ENCODE results near the gene SMC1A. TPM values are rescaled to one million over a fixed set of nuclear protein-coding genes. Genes with fewer than 3 reads are reported as not detected.
"Not testable (repeated sequence)": the region's sequence is repeated elsewhere in the genome, so short reads cannot be mapped to it uniquely, and the experiment has no call there.

Gene SMC1A
- total RNA-seq, 2 donors from 2014 or later: 43.4 to 47.6 TPM

DNA sequence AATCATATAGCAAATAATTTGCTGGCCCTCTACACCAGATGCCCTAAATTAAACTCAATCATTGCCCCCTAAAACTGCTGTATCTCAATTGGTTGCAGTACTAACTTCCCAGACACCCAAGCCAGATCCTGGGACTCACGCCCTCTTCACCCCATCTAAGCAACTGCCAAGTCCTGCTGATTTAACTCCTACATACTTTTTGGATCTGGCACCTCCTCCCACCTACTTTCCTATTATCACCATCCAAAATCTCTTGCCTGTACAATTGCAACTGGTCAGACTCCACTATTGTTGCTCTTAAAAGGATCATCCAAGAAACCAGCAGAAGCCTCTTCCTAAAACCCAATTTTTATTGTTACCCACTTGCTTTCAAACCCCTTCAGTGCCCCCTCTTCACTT, 16.4 kb upstream of the SMC1A start:
- Mint-ChIP-seq H3K36me3 (ENCODE audit: low read depth) (no peaks in the 10 kb centered on the region), H3K27me3 (peaks cover 5% of the 10 kb centered on the region), H3K4me3 (no peak overlapping the region), H3K27ac (peak overlapping the region; percentile 53), H3K4me1 (peaks cover 8% of the 10 kb centered on the region)
- no peak for DNase-seq
- no peak for ATAC-seq
- H3K9me3 ChIP-seq (ENCODE audit: control insufficient read depth, low read length, poor library complexity, severe bottlenecking): no peaks in the 10 kb centered on the region

GRCh38 chrX:53438174-53438831, 15.8 kb upstream of the SMC1A start:
- no peak for DNase-seq
- peaks cover 8% of the 10 kb centered on the region for H3K4me1 Mint-ChIP-seq
- H3K27me3 Mint-ChIP-seq: peaks cover 5% of the 10 kb centered on the region
- no peaks in the 10 kb centered on the region for H3K36me3 Mint-ChIP-seq (ENCODE audit: low read depth)
- H3K27ac Mint-ChIP-seq: peak overlapping the region; percentile 53
- H3K9me3 ChIP-seq (ENCODE audit: control insufficient read depth, low read length, poor library complexity, severe bottlenecking): no peaks in the 10 kb centered on the region
- H3K4me3 Mint-ChIP-seq: no peak overlapping the region
- no peak for ATAC-seq

GRCh38 chrX:53437206-53437605, 14.8 kb upstream of the SMC1A start:
- DNase-seq: no peak
- ATAC-seq: no peak
- H3K4me1 Mint-ChIP-seq: peaks cover 8% of the 10 kb centered on the region
- no peak overlapping the region for H3K4me3 Mint-ChIP-seq
- H3K36me3 Mint-ChIP-seq (ENCODE audit: low read depth): no peaks in the 10 kb centered on the region
- no peaks in the 10 kb centered on the region for H3K9me3 ChIP-seq (ENCODE audit: control insufficient read depth, low read length, poor library complexity, severe bottlenecking)
- H3K27ac Mint-ChIP-seq: no peak overlapping the region
- H3K27me3 Mint-ChIP-seq: peaks cover 5% of the 10 kb centered on the region

DNA sequence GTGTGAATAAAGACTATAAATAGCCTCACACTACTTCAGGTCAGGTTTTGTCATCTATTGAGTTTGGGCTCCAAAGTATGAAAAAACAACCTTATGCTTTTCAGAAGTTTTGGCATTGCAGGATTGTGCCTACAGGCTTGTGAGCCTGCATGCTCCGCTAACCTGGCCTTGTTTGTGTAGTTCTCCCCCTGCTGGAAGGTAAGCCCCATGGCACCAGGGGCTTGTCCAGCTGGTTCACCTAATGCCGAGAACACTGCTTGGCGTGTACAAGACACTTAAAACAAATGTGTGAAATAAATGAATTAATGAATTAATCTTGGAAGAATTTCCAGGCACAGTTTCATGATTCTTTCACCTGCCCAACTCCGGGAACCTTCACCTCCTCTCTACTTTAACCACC, 13.5 kb upstream of the SMC1A start:
- DNase-seq: peak; percentile 31 to 52 (median 34)
- Mint-ChIP-seq H3K36me3 (ENCODE audit: low read depth) (no peaks in the 10 kb centered on the region), H3K27me3 (peaks cover 5% of the 10 kb centered on the region), H3K4me1 (peaks cover 8% of the 10 kb centered on the region), H3K27ac (no peak overlapping the region), H3K4me3 (no peak overlapping the region)
- peak; percentile 77 for ATAC-seq
- no peaks in the 10 kb centered on the region for H3K9me3 ChIP-seq (ENCODE audit: control insufficient read depth, low read length, poor library complexity, severe bottlenecking)

DNA sequence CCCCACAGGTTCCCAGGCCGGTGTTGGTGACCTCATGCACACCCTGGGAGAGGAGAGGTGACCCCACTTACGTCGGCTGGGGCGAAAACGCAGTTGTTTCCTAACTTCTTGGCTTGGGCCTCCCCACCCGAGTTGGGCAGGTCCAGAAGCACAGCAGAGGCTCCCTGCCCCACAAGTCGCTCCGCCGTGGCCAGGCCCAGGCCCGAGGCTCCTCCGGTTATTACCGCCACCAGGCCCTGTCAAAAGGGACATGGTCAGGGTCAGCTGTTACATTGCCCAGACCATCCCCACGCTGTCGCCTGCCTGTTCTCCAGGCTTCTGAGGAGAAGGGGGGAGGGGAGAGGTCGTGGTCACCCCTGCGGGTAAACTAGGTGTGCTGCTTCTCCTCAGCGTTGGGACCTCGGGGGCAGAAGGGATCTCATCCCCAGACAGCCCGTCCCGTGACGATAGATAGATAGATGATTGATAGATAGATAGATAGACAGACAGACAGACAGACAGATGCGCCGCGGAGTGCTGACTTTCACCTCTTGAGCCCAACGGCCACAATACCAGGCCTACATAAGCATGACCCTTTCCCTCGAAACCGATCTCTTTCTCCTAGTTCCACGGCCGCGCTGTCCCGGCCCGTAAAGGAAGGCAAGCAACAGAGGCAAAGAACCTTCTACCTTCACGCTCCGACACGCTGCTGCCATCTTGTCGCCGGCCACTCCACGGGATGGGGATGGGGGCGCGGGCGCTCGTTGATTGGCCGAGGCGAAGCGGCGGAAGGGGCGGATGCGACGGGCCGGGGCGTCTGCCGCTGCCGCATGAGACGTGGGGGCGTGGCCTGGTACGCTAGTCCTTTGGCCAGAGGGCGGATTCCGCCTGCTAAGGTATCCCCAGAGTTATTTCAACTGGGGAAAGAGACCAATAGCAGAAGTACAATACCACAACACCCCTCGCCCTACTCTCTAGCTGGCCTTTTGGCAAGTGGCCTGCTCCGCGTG, 11.5 kb upstream of the SMC1A start, which contains the start of gene HSD17B10:
Gene HSD17B10 (minus strand): TSS at position 720 of the 989 bp plus-strand sequence. CDS start 25 bp downstream, at position 695.
- H3K4me3 Mint-ChIP-seq: peak within 1 kb of the TSS; percentile 95
- H3K36me3 Mint-ChIP-seq (ENCODE audit: low read depth): no peaks in the 10 kb centered on the region
- ATAC-seq: peak; percentile 98
- H3K27ac Mint-ChIP-seq: peak within 1 kb of the TSS; percentile 92
- peak; percentile 73 to 80 (median 80) for DNase-seq
- peaks cover 8% of the 10 kb centered on the region for H3K4me1 Mint-ChIP-seq
- no peaks in the 10 kb centered on the region for H3K9me3 ChIP-seq (ENCODE audit: control insufficient read depth, low read length, poor library complexity, severe bottlenecking)
- H3K27me3 Mint-ChIP-seq: no peaks in the 10 kb centered on the region

- Mint-ChIP-seq H3K27me3 (no peaks in the 10 kb centered on the region), H3K4me1 (peaks cover 8% of the 10 kb centered on the region), H3K4me3 (no peak overlapping the region), H3K27ac (no peak overlapping the region), H3K36me3 (ENCODE audit: low read depth) (peaks cover 2% of the 10 kb centered on the region)
- ATAC-seq (no peak), DNase-seq (no peak)
- H3K9me3 ChIP-seq (ENCODE audit: control insufficient read depth, low read length, poor library complexity, severe bottlenecking): no peaks in the 10 kb centered on the region
Observed at GRCh38 chrX:53430231-53430630, 7.8 kb upstream of the SMC1A start.

- no peak for DNase-seq
- peaks cover 7% of the 10 kb centered on the region for H3K4me1 Mint-ChIP-seq
Observed at GRCh38 chrX:53429755-53430154, 7.3 kb upstream of the SMC1A start.

GRCh38 chrX:53422861-53423306, 430 bp upstream of the SMC1A start, which contains the start of gene RIBC1:
TSS of gene RIBC1 (plus strand) at chrX:53422873. CDS start at chrX:53426277, 3,404 bp downstream.
- H3K9me3 ChIP-seq (ENCODE audit: control insufficient read depth, low read length, poor library complexity, severe bottlenecking): no peaks in the 10 kb centered on the region
- ATAC-seq (no peak), DNase-seq (no peak)
- Mint-ChIP-seq H3K4me1 (peaks cover 20% of the 10 kb centered on the region), H3K27ac (peak within 1 kb of the TSS; percentile 95), H3K27me3 (no peaks in the 10 kb centered on the region), H3K4me3 (peak within 1 kb of the TSS; percentile 96), H3K36me3 (ENCODE audit: low read depth) (peaks cover 2% of the 10 kb centered on the region)

More at GRCh38 chrX:53429755-53430154, 7.3 kb upstream of the SMC1A start:
- ATAC-seq: no peak
- no peaks in the 10 kb centered on the region for H3K27me3 Mint-ChIP-seq
- peaks cover 2% of the 10 kb centered on the region for H3K36me3 Mint-ChIP-seq (ENCODE audit: low read depth)
- no peak overlapping the region for H3K4me3 Mint-ChIP-seq
- no peak overlapping the region for H3K27ac Mint-ChIP-seq
- no peaks in the 10 kb centered on the region for H3K9me3 ChIP-seq (ENCODE audit: control insufficient read depth, low read length, poor library complexity, severe bottlenecking)

GRCh38 chrX:53421772-53422085, 725 bp downstream of the SMC1A start:
- Mint-ChIP-seq H3K4me3 (peak overlapping the region; percentile 96), H3K36me3 (ENCODE audit: low read depth) (peaks cover 2% of the 10 kb centered on the region), H3K27me3 (no peaks in the 10 kb centered on the region), H3K27ac (peak overlapping the region; percentile 95), H3K4me1 (peaks cover 23% of the 10 kb centered on the region)
- H3K9me3 ChIP-seq (ENCODE audit: control insufficient read depth, low read length, poor library complexity, severe bottlenecking): no peaks in the 10 kb centered on the region
- ATAC-seq (peak; percentile 32), DNase-seq (no peak)

GRCh38 chrX:53421125-53421524, 1.3 kb downstream of the SMC1A start:
- no peaks in the 10 kb centered on the region for H3K27me3 Mint-ChIP-seq
- no peaks in the 10 kb centered on the region for H3K9me3 ChIP-seq (ENCODE audit: control insufficient read depth, low read length, poor library complexity, severe bottlenecking)

DNA sequence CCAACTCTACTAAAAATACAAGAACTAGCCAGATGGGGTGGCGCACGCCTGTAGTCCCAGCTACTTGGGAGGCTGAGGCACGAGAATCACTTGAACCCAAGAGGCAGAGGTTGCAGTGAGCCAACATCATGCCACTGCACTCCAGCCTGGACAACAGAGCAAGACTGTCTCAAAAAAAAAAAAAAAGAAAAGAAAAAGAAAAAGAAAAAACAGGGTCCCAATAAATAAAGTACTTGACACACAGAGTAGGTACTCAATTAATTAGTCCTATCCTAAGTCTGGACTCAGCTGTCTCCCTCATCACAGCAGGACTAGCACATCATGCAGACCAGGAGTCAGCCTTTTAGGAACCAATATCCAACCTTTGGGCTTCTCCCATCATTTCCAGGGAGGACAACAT, 2.1 kb downstream of the SMC1A start:
- ATAC-seq; H3K36me3 Mint-ChIP-seq (ENCODE audit: low read depth); DNase-seq; H3K27ac Mint-ChIP-seq; H3K9me3 ChIP-seq (ENCODE audit: control insufficient read depth, low read length, poor library complexity, severe bottlenecking); H3K27me3 Mint-ChIP-seq: not testable (repeated sequence)
- Mint-ChIP-seq H3K4me3 (peak overlapping the region; percentile 41), H3K4me1 (peaks cover 23% of the 10 kb centered on the region)

More at GRCh38 chrX:53421125-53421524, 1.3 kb downstream of the SMC1A start:
- H3K27ac Mint-ChIP-seq: peak overlapping the region; percentile 95
- H3K4me3 Mint-ChIP-seq: peak overlapping the region; percentile 96
- peaks cover 2% of the 10 kb centered on the region for H3K36me3 Mint-ChIP-seq (ENCODE audit: low read depth)
- ATAC-seq (no peak), DNase-seq (no peak)
- peaks cover 23% of the 10 kb centered on the region for H3K4me1 Mint-ChIP-seq

DNA sequence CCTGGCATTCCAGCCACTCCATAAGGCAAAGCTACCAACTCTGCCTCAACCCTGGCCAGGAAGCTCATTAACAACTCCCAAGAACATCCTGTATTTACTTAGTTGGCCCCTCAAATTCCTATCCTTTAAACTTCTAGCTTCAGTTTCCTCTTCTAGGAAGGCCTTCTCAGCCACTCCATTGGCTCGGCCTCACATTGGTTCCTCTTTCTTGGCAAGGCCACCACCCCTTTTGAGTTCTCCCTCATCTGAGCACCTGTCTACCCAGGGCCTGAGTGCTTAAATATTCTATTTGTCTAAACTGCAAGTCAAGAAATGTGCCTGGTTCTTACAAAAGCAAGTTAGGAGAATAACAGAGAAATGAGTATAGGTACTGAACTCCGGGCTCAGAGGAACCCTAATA, 10.0 kb downstream of the SMC1A start:
- Mint-ChIP-seq H3K27ac (no peak overlapping the region), H3K4me3 (no peak overlapping the region), H3K36me3 (ENCODE audit: low read depth) (peaks cover 5% of the 10 kb centered on the region), H3K4me1 (peaks cover 4% of the 10 kb centered on the region), H3K27me3 (no peaks in the 10 kb centered on the region)
- DNase-seq (no peak), ATAC-seq (no peak)
- no peaks in the 10 kb centered on the region for H3K9me3 ChIP-seq (ENCODE audit: control insufficient read depth, low read length, poor library complexity, severe bottlenecking)

GRCh38 chrX:53403535-53403934, 18.9 kb downstream of the SMC1A start:
- H3K9me3 ChIP-seq (ENCODE audit: control insufficient read depth, low read length, poor library complexity, severe bottlenecking): no peaks in the 10 kb centered on the region
- H3K27me3 Mint-ChIP-seq: no peaks in the 10 kb centered on the region
- H3K27ac Mint-ChIP-seq: no peak overlapping the region
- H3K4me3 Mint-ChIP-seq: no peak overlapping the region
- ATAC-seq: no peak
- H3K4me1 Mint-ChIP-seq: peaks cover 2% of the 10 kb centered on the region
- H3K36me3 Mint-ChIP-seq (ENCODE audit: low read depth): peaks cover 10% of the 10 kb centered on the region
- no peak for DNase-seq

All from T-helper 17 cell (primary cell).